ENCODE measurements around the gene TCOF1.

Gene TCOF1

GRCh38 chr5:150436141-150436680, 78.7 kb downstream of the TCOF1 start:
- DNase-seq = peak; percentile 81

GRCh38 chr5:150438873-150439546, 81.5 kb downstream of the TCOF1 start:
- DNase-seq = no peak

GRCh38 chr5:150440948-150441812, 83.7 kb downstream of the TCOF1 start:
- DNase-seq = no peak

GRCh38 chr5:150441813-150442698, 84.6 kb downstream of the TCOF1 start:
- DNase-seq = no peak

GRCh38 chr5:150442699-150443080, 85.2 kb downstream of the TCOF1 start:
- DNase-seq = no peak

- DNase-seq = no peak
These were observed 86.0 kb downstream of the TCOF1 start for GRCh38 chr5:150443242-150444075.

GRCh38 chr5:150444770-150445169, 87.3 kb downstream of the TCOF1 start:
- DNase-seq = no peak

- no peak for DNase-seq
These were observed 88.6 kb downstream of the TCOF1 start for GRCh38 chr5:150446088-150446487.

- no peak for DNase-seq
These were observed 89.1 kb downstream of the TCOF1 start for GRCh38 chr5:150446583-150446982.

GRCh38 chr5:150447188-150447587, 89.7 kb downstream of the TCOF1 start:
- no peak for DNase-seq

- no peak for DNase-seq
These were observed 90.8 kb downstream of the TCOF1 start for GRCh38 chr5:150448334-150448733.

- no peak for DNase-seq
These were observed 91.5 kb downstream of the TCOF1 start for GRCh38 chr5:150448952-150449516.

Data from left hindlimb (tissue), 1 donor.